ENCODE measurements around the gene SPATS2.

SPATS2 gene

DNA sequence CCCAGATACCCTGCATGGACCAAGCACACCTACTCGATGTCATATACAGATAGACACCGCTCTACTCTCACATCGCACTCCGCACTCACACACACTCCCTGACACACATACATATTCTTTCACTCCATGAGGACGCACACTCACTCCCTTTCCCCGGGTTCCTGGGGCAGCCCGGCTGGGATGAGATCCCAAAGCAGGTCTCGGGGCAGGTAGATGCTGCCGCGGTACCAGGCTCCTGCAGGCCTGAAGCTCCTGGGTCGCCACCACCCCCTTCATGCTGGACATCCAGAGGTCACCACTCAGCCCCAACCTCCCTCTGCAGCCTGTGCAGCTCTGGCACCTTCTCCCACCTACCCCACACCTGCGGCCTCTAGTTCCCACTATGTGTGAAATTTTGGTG lies 32.6 kb upstream of the SPATS2 start:
- Histone ChIP-seq H3K4me1 (ENCODE audit: control insufficient read depth, low read length) (peaks cover 10% of the 10 kb centered on the region), H3K27me3 (ENCODE audit: control insufficient read depth, low read length) (peaks cover 29% of the 10 kb centered on the region), H3K4me3 (ENCODE audit: low read length) (no peak overlapping the region), H3K27ac (ENCODE audit: low read depth, low read length) (no peak overlapping the region), H3K9me2 (replicated peaks; ENCODE audit: control insufficient read depth, low read length) (no peaks in the 10 kb centered on the region), H3K79me2 (ENCODE audit: control insufficient read depth, low read length) (no peaks in the 10 kb centered on the region), H3F3A (ENCODE audit: control insufficient read depth, insufficient read depth) (peaks cover 2% of the 10 kb centered on the region), H4K20me1 (ENCODE audit: control insufficient read depth, insufficient read depth, low read depth, low read length) (no peaks in the 10 kb centered on the region), H3K36me3 (ENCODE audit: control insufficient read depth, low read length) (peaks cover 18% of the 10 kb centered on the region), H3K4me2 (ENCODE audit: low read length) (no peak overlapping the region), H3K9me3 (ENCODE audit: control insufficient read depth, insufficient read depth, low read length) (no peaks in the 10 kb centered on the region)
- TF ChIP-seq EZH2phosphoT487 (IDR thresholded peaks at IDR 0.05; ENCODE audit: borderline replicate concordance, low read length): no peak
- TF ChIP-seq, protein P1, sequence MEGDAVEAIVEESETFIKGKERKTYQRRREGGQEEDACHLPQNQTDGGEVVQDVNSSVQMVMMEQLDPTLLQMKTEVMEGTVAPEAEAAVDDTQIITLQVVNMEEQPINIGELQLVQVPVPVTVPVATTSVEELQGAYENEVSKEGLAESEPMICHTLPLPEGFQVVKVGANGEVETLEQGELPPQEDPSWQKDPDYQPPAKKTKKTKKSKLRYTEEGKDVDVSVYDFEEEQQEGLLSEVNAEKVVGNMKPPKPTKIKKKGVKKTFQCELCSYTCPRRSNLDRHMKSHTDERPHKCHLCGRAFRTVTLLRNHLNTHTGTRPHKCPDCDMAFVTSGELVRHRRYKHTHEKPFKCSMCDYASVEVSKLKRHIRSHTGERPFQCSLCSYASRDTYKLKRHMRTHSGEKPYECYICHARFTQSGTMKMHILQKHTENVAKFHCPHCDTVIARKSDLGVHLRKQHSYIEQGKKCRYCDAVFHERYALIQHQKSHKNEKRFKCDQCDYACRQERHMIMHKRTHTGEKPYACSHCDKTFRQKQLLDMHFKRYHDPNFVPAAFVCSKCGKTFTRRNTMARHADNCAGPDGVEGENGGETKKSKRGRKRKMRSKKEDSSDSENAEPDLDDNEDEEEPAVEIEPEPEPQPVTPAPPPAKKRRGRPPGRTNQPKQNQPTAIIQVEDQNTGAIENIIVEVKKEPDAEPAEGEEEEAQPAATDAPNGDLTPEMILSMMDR (IDR thresholded peaks at IDR 0.05; ENCODE audit: low read depth, low read length, poor library complexity, severe bottlenecking): no peak

GRCh38 chr12:49335118-49335954 lies 31.9 kb upstream of the SPATS2 start:
- H3K27me3 ChIP-seq (ENCODE audit: control insufficient read depth, low read length): peaks cover 35% of the 10 kb centered on the region

DNA sequence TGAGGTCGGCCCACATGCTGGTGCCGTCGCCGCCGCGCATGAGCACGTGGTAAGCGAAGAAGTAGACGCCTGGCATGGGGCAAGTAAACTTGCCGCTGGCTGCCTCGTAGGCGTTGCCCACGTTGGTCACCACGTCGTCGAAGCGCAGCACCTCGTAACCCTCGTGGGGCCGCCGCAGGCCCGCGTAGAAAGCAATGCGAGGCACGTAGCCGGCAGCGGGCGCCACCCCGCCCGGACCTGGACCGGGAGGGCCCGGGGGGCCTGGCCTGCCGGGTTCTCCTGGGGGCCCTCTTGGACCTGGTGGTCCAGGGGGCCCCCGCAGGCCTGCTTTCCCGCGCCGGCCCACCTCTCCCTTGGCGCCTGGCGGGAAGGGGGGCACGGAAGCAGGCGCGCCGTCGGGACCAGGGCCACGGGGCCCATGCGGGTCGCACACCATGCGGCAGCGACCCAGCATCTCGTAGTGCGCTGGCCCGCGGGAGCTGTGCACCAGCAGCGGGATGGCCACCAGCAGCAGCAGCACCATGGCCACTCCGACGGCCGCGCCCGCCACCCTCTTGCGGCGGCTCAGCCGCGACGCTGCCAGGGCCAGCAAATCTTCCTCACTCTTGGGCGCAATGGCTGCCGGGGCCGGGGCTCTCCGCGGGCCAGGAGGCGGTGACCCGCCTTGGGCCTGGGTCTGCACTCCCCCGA lies 31.2 kb upstream of the SPATS2 start:
- Histone ChIP-seq H3F3A (ENCODE audit: control insufficient read depth, insufficient read depth) (peaks cover 8% of the 10 kb centered on the region), H3K4me1 (ENCODE audit: control insufficient read depth, low read length) (peaks cover 10% of the 10 kb centered on the region), H3K4me3 (ENCODE audit: low read length) (no peak overlapping the region), H4K20me1 (ENCODE audit: control insufficient read depth, insufficient read depth, low read depth, low read length) (no peaks in the 10 kb centered on the region), H3K9me3 (ENCODE audit: control insufficient read depth, insufficient read depth, low read length) (no peaks in the 10 kb centered on the region), H3K9me2 (replicated peaks; ENCODE audit: control insufficient read depth, low read length) (no peaks in the 10 kb centered on the region), H3K27me3 (ENCODE audit: control insufficient read depth, low read length) (peaks cover 43% of the 10 kb centered on the region), H3K4me2 (ENCODE audit: low read length) (no peak overlapping the region; the same call in 1 of the 2 replicates), H3K36me3 (ENCODE audit: control insufficient read depth, low read length) (peaks cover 4% of the 10 kb centered on the region), H3K79me2 (ENCODE audit: control insufficient read depth, low read length) (no peaks in the 10 kb centered on the region), H3K27ac (ENCODE audit: low read depth, low read length) (no peak overlapping the region)
- no peak for TF ChIP-seq EZH2phosphoT487 (IDR thresholded peaks at IDR 0.05; ENCODE audit: borderline replicate concordance, low read length)
- TF ChIP-seq, protein P1 (IDR thresholded peaks at IDR 0.05; ENCODE audit: low read depth, low read length, poor library complexity, severe bottlenecking): no peak

More at GRCh38 chr12:49335118-49335954, 31.9 kb upstream of the SPATS2 start:
- H3F3A ChIP-seq (ENCODE audit: control insufficient read depth, insufficient read depth): peaks cover 2% of the 10 kb centered on the region
- peaks cover 11% of the 10 kb centered on the region for H3K36me3 ChIP-seq (ENCODE audit: control insufficient read depth, low read length)
- H3K27ac ChIP-seq (ENCODE audit: low read depth, low read length): no peak overlapping the region
- TF ChIP-seq, protein P1 (IDR thresholded peaks at IDR 0.05; ENCODE audit: low read depth, low read length, poor library complexity, severe bottlenecking): no peak
- no peak for TF ChIP-seq EZH2phosphoT487 (IDR thresholded peaks at IDR 0.05; ENCODE audit: borderline replicate concordance, low read length)
- H3K4me1 ChIP-seq (ENCODE audit: control insufficient read depth, low read length): peaks cover 10% of the 10 kb centered on the region
- no peaks in the 10 kb centered on the region for H4K20me1 ChIP-seq (ENCODE audit: control insufficient read depth, insufficient read depth, low read depth, low read length)
- no peaks in the 10 kb centered on the region for H3K9me3 ChIP-seq (ENCODE audit: control insufficient read depth, insufficient read depth, low read length)
- no peaks in the 10 kb centered on the region for H3K9me2 ChIP-seq (replicated peaks; ENCODE audit: control insufficient read depth, low read length)
- no peak overlapping the region for H3K4me3 ChIP-seq (ENCODE audit: low read length)
- no peak overlapping the region for H3K4me2 ChIP-seq (ENCODE audit: low read length)
- H3K79me2 ChIP-seq (ENCODE audit: control insufficient read depth, low read length): no peaks in the 10 kb centered on the region
